ENCODE results near the gene LIN7A. TPM values are rescaled to one million over a fixed set of nuclear protein-coding genes. Genes with fewer than 3 reads are reported as not detected.

LIN7A gene
- total and polyA plus RNA-seq, 3 experiments from 2014 or later, result not detected

- H3K9me3 ChIP-seq (ENCODE audit: low read length), result no peaks in the 10 kb centered on the region
- no peak for DNase-seq
- no peak overlapping the region for H3K27ac ChIP-seq (ENCODE audit: low read depth, low read length)
- H3K36me3 ChIP-seq (ENCODE audit: insufficient read depth, low read length), result no peaks in the 10 kb centered on the region
- no peak overlapping the region for H3K4me3 ChIP-seq (ENCODE audit: low read length)
- H3K9me3 Mint-ChIP-seq, result peaks cover 0 to 13% (median 3%) of the 10 kb centered on the region in 5 donors
- H3K27me3 Mint-ChIP-seq, result no peaks in the 10 kb centered on the region
- CTCF ChIA-PET, result no interaction called here
- no peaks in the 10 kb centered on the region for H3K4me1 ChIP-seq (ENCODE audit: insufficient read depth, low read length)
- no peaks in the 10 kb centered on the region for H3K4me1 Mint-ChIP-seq
- no peak overlapping the region for H3K4me3 Mint-ChIP-seq
- H3K27ac Mint-ChIP-seq, result no peak overlapping the region
- H3K36me3 Mint-ChIP-seq, result no peaks in the 10 kb centered on the region
- POLR2A ChIA-PET, result no interaction called here
- no peaks in the 10 kb centered on the region for H3K27me3 ChIP-seq (ENCODE audit: insufficient read depth, low read length, poor library complexity, severe bottlenecking)
Observed at GRCh38 chr12:80747800-80748199, 189.9 kb downstream of the LIN7A start.

- H3K9me3 Mint-ChIP-seq, result peaks cover 2 to 15% (median 4%) of the 10 kb centered on the region in 5 donors
- ChIA-PET POLR2A (no interaction called here), CTCF (no interaction called here)
- H3K4me3 Mint-ChIP-seq, result no peak overlapping the region
- H3K27ac Mint-ChIP-seq, result no peak overlapping the region
- DNase-seq, result no peak
- H3K27me3 ChIP-seq (ENCODE audit: insufficient read depth, low read length, poor library complexity, severe bottlenecking), result no peaks in the 10 kb centered on the region
- no peaks in the 10 kb centered on the region for H3K4me1 Mint-ChIP-seq
- no peak overlapping the region for H3K27ac ChIP-seq (ENCODE audit: low read depth, low read length)
- H3K4me3 ChIP-seq (ENCODE audit: low read length), result no peak overlapping the region
- H3K36me3 Mint-ChIP-seq, result no peaks in the 10 kb centered on the region
- no peaks in the 10 kb centered on the region for H3K9me3 ChIP-seq (ENCODE audit: low read length)
- H3K36me3 ChIP-seq (ENCODE audit: insufficient read depth, low read length), result no peaks in the 10 kb centered on the region
- H3K27me3 Mint-ChIP-seq, result peaks cover 0 to 1% of the 10 kb centered on the region in 2 donors
- no peaks in the 10 kb centered on the region for H3K4me1 ChIP-seq (ENCODE audit: insufficient read depth, low read length)
Observed at GRCh38 chr12:80745851-80746505, 191.8 kb downstream of the LIN7A start.

Other genes starting within 250 kb of the LIN7A start
- gene MYF6, start 230.3 kb downstream of the LIN7A start, total RNA-seq, result not detected
- not detected for gene MYF6, start 230.3 kb downstream of the LIN7A start, polyA plus RNA-seq
- not detected for gene MYF5, start 221.0 kb downstream of the LIN7A start, total RNA-seq
- gene MYF5, start 221.0 kb downstream of the LIN7A start, polyA plus RNA-seq, result not detected
- gene ACSS3, start 140.1 kb upstream of the LIN7A start, total RNA-seq, result not detected
- not detected for gene ACSS3, start 140.1 kb upstream of the LIN7A start, polyA plus RNA-seq

Data from CD8-positive, alpha-beta memory T cell (primary cell).